SK-N-SH (cell line): ENCODE data around the gene CNOT4. TPM values are rescaled to one million over a fixed set of nuclear protein-coding genes. Genes with fewer than 3 reads are reported as not detected.

Experiments
- CTCF ChIA-PET: fragments of 300-600, 350-600 bp; formaldehyde crosslinking; extraction: SDS; loops from one replicate; lab custom pipeline; 2021; lab: Yijun Ruan, JAX
- POLR2A ChIA-PET: fragments of 350-600 bp; sonication (Branson Sonifier 250); formaldehyde crosslinking; extraction: SDS; loops from one replicate; lab custom pipeline; 2020; ENCODE audit warnings: antibody characterized with exemption, inconsistent platforms; lab: Yijun Ruan, JAX
- DNase-seq: peaks from one replicate; pipeline ENCODE4 v3.0.0; 2012
- H2AFZ ChIP-seq: fragments of 200-600 bp; sonication (generic); 2 replicates; pipeline ENCODE4 v1.8.1; 2016; ENCODE audit warnings: antibody characterized with exemption, mild to moderate bottlenecking, low read depth
- H3F3A ChIP-seq: fragments of 200-600 bp; sonication (generic); replicated peaks from 2 replicates; pipeline ENCODE3; 2016; ENCODE audit warnings: antibody characterized with exemption, mild to moderate bottlenecking; ENCODE audit not compliant: insufficient read depth
- H3K27ac ChIP-seq, 2 experiments: fragments of 200-500 bp in 1 of 2; fragments of 200-600 bp in 1 of 2; sonication (Bioruptor generic) in 1 of 2; sonication (generic), shearing (Covaris generic) in 1 of 2; 2 replicates each; pipeline versions ENCODE4 v1.5.1 to v1.6.1; 2014 to 2016; ENCODE audit warnings: low read depth in 2 of 2, inconsistent platforms in 1 of 2, low read length in 1 of 2, mild to moderate bottlenecking in 1 of 2, mixed read lengths in 1 of 2
- H3K27me3 ChIP-seq: fragments of 200-600 bp; sonication (generic), shearing (Covaris generic); 2 replicates; pipeline ENCODE4 v1.6.1; 2016; ENCODE audit warnings: mixed run types; ENCODE audit not compliant: insufficient read depth
- H3K36me3 ChIP-seq, 2 experiments: fragments of 200-500 bp in 1 of 2; fragments of 200-600 bp in 1 of 2; sonication (Bioruptor generic) in 1 of 2; sonication (generic) in 1 of 2; replicated peaks in 1 of 2; 2 replicates each; pipeline versions ENCODE3 to v1.5.1; 2014 to 2016; ENCODE audit warnings: low read length in 1 of 2, mild to moderate bottlenecking in 1 of 2; ENCODE audit not compliant: insufficient read depth in 2 of 2, control insufficient read depth in 1 of 2
- H3K4me1 ChIP-seq, 2 experiments: fragments of 200-500 bp in 1 of 2; fragments of 200-600 bp in 1 of 2; sonication (Bioruptor generic) in 1 of 2; sonication (generic), shearing (Covaris generic) in 1 of 2; 2 replicates each; pipeline versions ENCODE4 v1.5.1 to v1.6.1; 2014 to 2016; ENCODE audit warnings: low read depth in 1 of 2, low read length in 1 of 2, mixed run types in 1 of 2; ENCODE audit not compliant: insufficient read depth in 2 of 2, control insufficient read depth in 1 of 2
- H3K4me2 ChIP-seq: fragments of 200-600 bp; sonication (generic), shearing (Covaris generic); 2 replicates; pipeline ENCODE4 v1.6.1; 2017; ENCODE audit warnings: mixed run types
- H3K4me3 ChIP-seq, 2 experiments: fragments of 200-500 bp in 1 of 2; fragments of 200-600 bp in 1 of 2; sonication (Bioruptor generic) in 1 of 2; sonication (generic), shearing (Covaris generic) in 1 of 2; 2 replicates each; pipeline versions ENCODE4 v1.5.1 to v1.8.1; 2014 to 2016; ENCODE audit warnings: low read depth in 2 of 2, inconsistent platforms in 1 of 2, low read length in 1 of 2, mild to moderate bottlenecking in 1 of 2, mixed read lengths in 1 of 2, moderate library complexity in 1 of 2
- H3K79me2 ChIP-seq: fragments of 200-600 bp; sonication (generic); 2 replicates; pipeline ENCODE4 v1.8.1; 2017; ENCODE audit warnings: mild to moderate bottlenecking; ENCODE audit not compliant: insufficient read depth
- H3K9ac ChIP-seq: fragments of 200-600 bp; sonication (generic); 2 replicates; pipeline ENCODE4 v1.6.1; 2017; ENCODE audit warnings: mixed run types
- H3K9me2 ChIP-seq: fragments of 200-600 bp; sonication (generic); 2 replicates; pipeline ENCODE4 v1.6.1; 2017; ENCODE audit warnings: mixed run types
- H3K9me3 ChIP-seq: fragments of 200-600 bp; sonication (generic); 2 replicates; pipeline ENCODE4 v1.6.1; 2017; ENCODE audit warnings: mixed run types, mild to moderate bottlenecking, moderate library complexity
- H4K20me1 ChIP-seq: fragments of 200-600 bp; sonication (generic); 2 replicates; pipeline ENCODE4 v1.6.1; 2017; ENCODE audit warnings: mild to moderate bottlenecking, mixed run types; ENCODE audit not compliant: insufficient read depth
- CHD2 ChIP-seq: fragments of 150-350 bp; IDR thresholded peaks from 2 replicates; pipeline ENCODE4 v1.6.1; 2018; ENCODE audit warnings: low read length; ENCODE audit not compliant: partially characterized antibody
- EP300 ChIP-seq, 2 experiments: IDR thresholded peaks; 2 replicates each; pipeline versions ENCODE4 v1.4.0 to v1.6.1; 2012; ENCODE audit warnings: borderline replicate concordance in 1 of 2, low read depth in 1 of 2, low read length in 1 of 2
- EZH2phosphoT487 ChIP-seq: fragments of 200-600 bp; sonication (generic); IDR thresholded peaks from 2 replicates; pipeline ENCODE4 v1.6.1; 2017; ENCODE audit warnings: low read depth, mixed run types, mild to moderate bottlenecking, antibody characterized with exemption, moderate library complexity, borderline replicate concordance
- FOXJ3 ChIP-seq: sonication (generic); formaldehyde crosslinking; IDR thresholded peaks from 2 replicates; pipeline ENCODE4 v1.5.1; 2020; ENCODE audit warnings: mild to moderate bottlenecking, missing genetic modification reagents
- FOXM1 ChIP-seq: IDR thresholded peaks from 2 replicates; pipeline ENCODE4 v1.4.0; 2012; ENCODE audit warnings: low read depth, mild to moderate bottlenecking
- JUND ChIP-seq: IDR thresholded peaks from 2 replicates; pipeline ENCODE4 v1.4.0; 2012
- MEF2A ChIP-seq: IDR thresholded peaks from 2 replicates; pipeline ENCODE4 v1.4.0; 2012; ENCODE audit warnings: low read depth, borderline replicate concordance
- NFIC ChIP-seq: IDR thresholded peaks from 2 replicates; pipeline ENCODE4 v1.4.0; 2012; ENCODE audit warnings: borderline replicate concordance
- RAD21 ChIP-seq: IDR thresholded peaks from 2 replicates; pipeline ENCODE4 v1.6.1; 2012; ENCODE audit warnings: mild to moderate bottlenecking, low read length
- RCOR1 ChIP-seq: fragments of 150-350 bp; IDR thresholded peaks from 2 replicates; pipeline ENCODE4 v1.6.1; 2017; ENCODE audit warnings: antibody characterized with exemption, low read length
- RFX5 ChIP-seq: IDR thresholded peaks from 2 replicates; pipeline ENCODE4 v1.6.1; 2012; ENCODE audit warnings: mild to moderate bottlenecking, improper control_type of control experiment, low read length
- RXRA ChIP-seq: IDR thresholded peaks from 2 replicates; pipeline ENCODE4 v1.4.0; 2012; ENCODE audit warnings: low read depth, mild to moderate bottlenecking, borderline replicate concordance
- SMC3 ChIP-seq: IDR thresholded peaks from 2 replicates; pipeline ENCODE4 v1.6.1; 2012; ENCODE audit warnings: low read depth, low read length, improper control_type of control experiment
- TAF1 ChIP-seq: IDR thresholded peaks from 2 replicates; pipeline ENCODE4 v1.6.1; 2012; ENCODE audit warnings: low read depth, mild to moderate bottlenecking, low read length, moderate library complexity, borderline replicate concordance
- TEAD4 ChIP-seq: IDR thresholded peaks from 2 replicates; pipeline ENCODE4 v1.4.0; 2012; ENCODE audit warnings: mild to moderate bottlenecking, borderline replicate concordance; ENCODE audit not compliant: insufficient read depth
- WGBS: methylation state at CpG from one replicate; pipeline ENCODE4 v1.1.6; 2017; ENCODE audit warnings: low lambda C conversion rate; 5-methylcytosine and 5-hydroxymethylcytosine counted together
- polyA plus RNA-seq, 3 experiments: library from polyadenylated mRNA; depleted of rRNA; stranded (reverse); fragments of >200 nt; gene quantifications; 2 replicates each; pipeline ENCODE4 v1.2.3, GENCODE V29; 2012
- TF ChIP-seq, protein P1 (sequence below): IDR thresholded peaks from 2 replicates; pipeline ENCODE4 v1.6.1; 2012; ENCODE audit warnings: mild to moderate bottlenecking, low read depth, low read length, moderate library complexity
- TF ChIP-seq, protein P2 (sequence below): IDR thresholded peaks from 2 replicates; pipeline ENCODE4 v1.4.0; 2012; ENCODE audit warnings: low read depth
- TF ChIP-seq, protein P3 (sequence below): IDR thresholded peaks from 2 replicates; pipeline ENCODE4 v1.4.0; 2012; ENCODE audit warnings: low read depth, borderline replicate concordance
- TF ChIP-seq, protein P4 (sequence below): fragments of 150-350 bp; IDR thresholded peaks from 2 replicates; pipeline ENCODE4 v1.6.1; 2016; ENCODE audit warnings: mild to moderate bottlenecking, low read depth, low read length
- TF ChIP-seq, protein P5 (sequence below): fragments of 200-600 bp; sonication (generic); IDR thresholded peaks from 2 replicates; pipeline ENCODE4 v1.6.1; 2017; ENCODE audit warnings: antibody characterized with exemption, mild to moderate bottlenecking, moderate library complexity

CNOT4 gene
- polyA plus RNA-seq, 1 of the 3 experiments (the other 2 are of a cell fraction): 8.0 TPM

DNA sequence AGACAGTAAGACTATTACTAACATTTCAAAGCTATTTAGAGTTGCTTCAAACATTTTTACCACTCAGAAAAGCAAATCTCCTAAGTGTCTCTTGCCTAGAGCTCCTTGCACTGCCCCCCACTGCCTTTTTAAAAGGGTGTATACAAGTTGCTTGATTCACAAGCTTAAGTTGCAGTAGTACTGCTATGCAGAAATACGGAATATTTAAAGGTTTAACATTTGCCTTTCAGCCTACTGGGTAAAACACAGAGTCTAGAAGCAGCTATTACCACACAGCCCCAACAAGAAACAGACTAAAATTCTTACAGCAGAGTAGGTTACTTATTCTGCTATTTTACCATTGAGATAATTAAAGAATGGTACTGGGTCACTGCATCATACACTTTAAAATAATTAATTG lies 128.5 kb downstream of the CNOT4 start:
- H2AFZ ChIP-seq: no peak overlapping the region
- 100% methylated on average over 1 of the region's 1 CpG for WGBS
- no peak overlapping the region for H3K4me2 ChIP-seq
- H3K9me3 ChIP-seq: no peaks in the 10 kb centered on the region
- ChIA-PET CTCF (interaction anchor here (0.9 to 2.8 kb wide), 8 partner anchors 16 to 129 kb away, joined by 3 to 12 read pairs (median 4); no protein-coding TSS in a partner anchor), POLR2A (no interaction called here)
- DNase-seq: no peak
- no peaks in the 10 kb centered on the region for H3F3A ChIP-seq
- no peak overlapping the region for H3K27ac ChIP-seq
- H3K27me3 ChIP-seq: no peaks in the 10 kb centered on the region
- H3K4me3 ChIP-seq: no peak overlapping the region
- no peak overlapping the region for H3K9ac ChIP-seq
- TF ChIP-seq, protein P1, sequence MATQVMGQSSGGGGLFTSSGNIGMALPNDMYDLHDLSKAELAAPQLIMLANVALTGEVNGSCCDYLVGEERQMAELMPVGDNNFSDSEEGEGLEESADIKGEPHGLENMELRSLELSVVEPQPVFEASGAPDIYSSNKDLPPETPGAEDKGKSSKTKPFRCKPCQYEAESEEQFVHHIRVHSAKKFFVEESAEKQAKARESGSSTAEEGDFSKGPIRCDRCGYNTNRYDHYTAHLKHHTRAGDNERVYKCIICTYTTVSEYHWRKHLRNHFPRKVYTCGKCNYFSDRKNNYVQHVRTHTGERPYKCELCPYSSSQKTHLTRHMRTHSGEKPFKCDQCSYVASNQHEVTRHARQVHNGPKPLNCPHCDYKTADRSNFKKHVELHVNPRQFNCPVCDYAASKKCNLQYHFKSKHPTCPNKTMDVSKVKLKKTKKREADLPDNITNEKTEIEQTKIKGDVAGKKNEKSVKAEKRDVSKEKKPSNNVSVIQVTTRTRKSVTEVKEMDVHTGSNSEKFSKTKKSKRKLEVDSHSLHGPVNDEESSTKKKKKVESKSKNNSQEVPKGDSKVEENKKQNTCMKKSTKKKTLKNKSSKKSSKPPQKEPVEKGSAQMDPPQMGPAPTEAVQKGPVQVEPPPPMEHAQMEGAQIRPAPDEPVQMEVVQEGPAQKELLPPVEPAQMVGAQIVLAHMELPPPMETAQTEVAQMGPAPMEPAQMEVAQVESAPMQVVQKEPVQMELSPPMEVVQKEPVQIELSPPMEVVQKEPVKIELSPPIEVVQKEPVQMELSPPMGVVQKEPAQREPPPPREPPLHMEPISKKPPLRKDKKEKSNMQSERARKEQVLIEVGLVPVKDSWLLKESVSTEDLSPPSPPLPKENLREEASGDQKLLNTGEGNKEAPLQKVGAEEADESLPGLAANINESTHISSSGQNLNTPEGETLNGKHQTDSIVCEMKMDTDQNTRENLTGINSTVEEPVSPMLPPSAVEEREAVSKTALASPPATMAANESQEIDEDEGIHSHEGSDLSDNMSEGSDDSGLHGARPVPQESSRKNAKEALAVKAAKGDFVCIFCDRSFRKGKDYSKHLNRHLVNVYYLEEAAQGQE: no peak
- TF ChIP-seq, protein P2, sequence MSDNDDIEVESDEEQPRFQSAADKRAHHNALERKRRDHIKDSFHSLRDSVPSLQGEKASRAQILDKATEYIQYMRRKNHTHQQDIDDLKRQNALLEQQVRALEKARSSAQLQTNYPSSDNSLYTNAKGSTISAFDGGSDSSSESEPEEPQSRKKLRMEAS: no peak
- TF ChIP-seq FOXM1 (no peak), RFX5 (no peak), MEF2A (no peak), SMC3 (no peak), TEAD4 (no peak), CHD2 (no peak), TAF1 (no peak), RCOR1 (no peak), NFIC (no peak), RAD21 (no peak), EP300 (IDR thresholded peaks at IDR 0.05; ENCODE audit: borderline replicate concordance in 1 of 2, low read depth in 1 of 2, low read length in 1 of 2) (no peak)
- TF ChIP-seq, protein P3, sequence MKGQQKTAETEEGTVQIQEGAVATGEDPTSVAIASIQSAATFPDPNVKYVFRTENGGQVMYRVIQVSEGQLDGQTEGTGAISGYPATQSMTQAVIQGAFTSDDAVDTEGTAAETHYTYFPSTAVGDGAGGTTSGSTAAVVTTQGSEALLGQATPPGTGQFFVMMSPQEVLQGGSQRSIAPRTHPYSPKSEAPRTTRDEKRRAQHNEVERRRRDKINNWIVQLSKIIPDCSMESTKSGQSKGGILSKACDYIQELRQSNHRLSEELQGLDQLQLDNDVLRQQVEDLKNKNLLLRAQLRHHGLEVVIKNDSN: no peak
- peaks cover 12 to 28% of the 10 kb centered on the region in 2 experiments for H3K36me3 ChIP-seq
- peaks cover 0 to 8% of the 10 kb centered on the region in 2 experiments; a peak in 2 of 4 replicates for H3K4me1 ChIP-seq
- H3K79me2 ChIP-seq: no peaks in the 10 kb centered on the region
- no peaks in the 10 kb centered on the region for H3K9me2 ChIP-seq
- H4K20me1 ChIP-seq: no peaks in the 10 kb centered on the region

DNA sequence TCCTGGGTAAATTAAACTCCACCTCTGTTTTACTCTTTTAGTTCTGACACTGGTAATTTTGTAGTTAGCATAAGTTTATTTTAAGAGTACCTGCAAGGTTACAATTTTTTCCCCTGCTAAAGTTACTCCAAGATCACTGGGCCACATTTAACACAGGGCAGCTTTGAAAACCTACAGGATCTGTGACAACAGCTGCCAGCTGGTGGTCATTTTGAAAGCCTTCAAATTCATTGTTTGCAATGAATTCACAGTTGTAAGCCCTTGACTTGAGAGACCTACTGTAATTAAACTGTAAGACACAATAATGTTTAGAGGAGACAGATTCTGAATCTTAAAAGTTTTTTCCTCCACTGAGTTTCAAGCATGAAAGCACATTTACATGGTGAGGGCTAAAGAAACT lies 129.6 kb downstream of the CNOT4 start:
- ChIA-PET CTCF (interaction anchor here (1.2 to 2.8 kb wide), 3 partner anchors 44 to 130 kb away, joined by 4 to 12 read pairs (median 6); no protein-coding TSS in a partner anchor), POLR2A (no interaction called here)
- Histone ChIP-seq H3K79me2 (no peaks in the 10 kb centered on the region), H4K20me1 (no peaks in the 10 kb centered on the region), H3K36me3 (peaks cover 12 to 28% of the 10 kb centered on the region in 2 experiments), H3K9ac (no peak overlapping the region), H2AFZ (no peak overlapping the region), H3K9me3 (no peaks in the 10 kb centered on the region), H3K4me2 (no peak overlapping the region), H3K27me3 (no peaks in the 10 kb centered on the region), H3K4me3 (no peak overlapping the region), H3K4me1 (peaks cover 0 to 3% of the 10 kb centered on the region in 2 experiments; a peak in 2 of 4 replicates), H3K9me2 (no peaks in the 10 kb centered on the region), H3F3A (no peaks in the 10 kb centered on the region), H3K27ac (no peak overlapping the region)
- DNase-seq: no peak
- TF ChIP-seq RAD21: no peak
- TF ChIP-seq, protein P4, sequence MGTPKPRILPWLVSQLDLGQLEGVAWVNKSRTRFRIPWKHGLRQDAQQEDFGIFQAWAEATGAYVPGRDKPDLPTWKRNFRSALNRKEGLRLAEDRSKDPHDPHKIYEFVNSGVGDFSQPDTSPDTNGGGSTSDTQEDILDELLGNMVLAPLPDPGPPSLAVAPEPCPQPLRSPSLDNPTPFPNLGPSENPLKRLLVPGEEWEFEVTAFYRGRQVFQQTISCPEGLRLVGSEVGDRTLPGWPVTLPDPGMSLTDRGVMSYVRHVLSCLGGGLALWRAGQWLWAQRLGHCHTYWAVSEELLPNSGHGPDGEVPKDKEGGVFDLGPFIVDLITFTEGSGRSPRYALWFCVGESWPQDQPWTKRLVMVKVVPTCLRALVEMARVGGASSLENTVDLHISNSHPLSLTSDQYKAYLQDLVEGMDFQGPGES: no peak
- TF ChIP-seq EZH2phosphoT487: no peak
- no peak for TF ChIP-seq CHD2
- no peak for TF ChIP-seq RXRA
- no peak for TF ChIP-seq JUND
- TF ChIP-seq, protein P5, sequence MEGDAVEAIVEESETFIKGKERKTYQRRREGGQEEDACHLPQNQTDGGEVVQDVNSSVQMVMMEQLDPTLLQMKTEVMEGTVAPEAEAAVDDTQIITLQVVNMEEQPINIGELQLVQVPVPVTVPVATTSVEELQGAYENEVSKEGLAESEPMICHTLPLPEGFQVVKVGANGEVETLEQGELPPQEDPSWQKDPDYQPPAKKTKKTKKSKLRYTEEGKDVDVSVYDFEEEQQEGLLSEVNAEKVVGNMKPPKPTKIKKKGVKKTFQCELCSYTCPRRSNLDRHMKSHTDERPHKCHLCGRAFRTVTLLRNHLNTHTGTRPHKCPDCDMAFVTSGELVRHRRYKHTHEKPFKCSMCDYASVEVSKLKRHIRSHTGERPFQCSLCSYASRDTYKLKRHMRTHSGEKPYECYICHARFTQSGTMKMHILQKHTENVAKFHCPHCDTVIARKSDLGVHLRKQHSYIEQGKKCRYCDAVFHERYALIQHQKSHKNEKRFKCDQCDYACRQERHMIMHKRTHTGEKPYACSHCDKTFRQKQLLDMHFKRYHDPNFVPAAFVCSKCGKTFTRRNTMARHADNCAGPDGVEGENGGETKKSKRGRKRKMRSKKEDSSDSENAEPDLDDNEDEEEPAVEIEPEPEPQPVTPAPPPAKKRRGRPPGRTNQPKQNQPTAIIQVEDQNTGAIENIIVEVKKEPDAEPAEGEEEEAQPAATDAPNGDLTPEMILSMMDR: no peak
- TF ChIP-seq, protein P2: no peak
- TF ChIP-seq RCOR1: no peak
- no peak for TF ChIP-seq FOXJ3 (CRISPR knock-in tag)
- no peak for TF ChIP-seq RFX5
